HG03565 (cell line): ENCODE data around the gene GAGE13.
"Not testable (repeated sequence)": the region's sequence is repeated elsewhere in the genome, so short reads cannot be mapped to it uniquely, and the experiment has no call there.

Experiments
- ATAC-seq: cut with Tn5 transposase; IDR thresholded peaks from one replicate; pipeline ENCODE4 v1.9.1; 2021; ENCODE audit warnings: mild to moderate bottlenecking, moderate library complexity; ENCODE audit not compliant: unreplicated experiment

GAGE13 gene

GRCh38 chrX:49331282-49331681 is at the start of gene GAGE13:
GAGE13 (plus strand) TSS chrX:49331582; CDS start chrX:49332738, 1,156 bp downstream.
- ATAC-seq = not testable (repeated sequence)

- ATAC-seq = no peak
Measured at GRCh38 chrX:49282647-49283011, 48.8 kb upstream of the GAGE13 start.

- ATAC-seq = no peak
Measured at GRCh38 chrX:49284212-49284611, 47.2 kb upstream of the GAGE13 start.

DNA sequence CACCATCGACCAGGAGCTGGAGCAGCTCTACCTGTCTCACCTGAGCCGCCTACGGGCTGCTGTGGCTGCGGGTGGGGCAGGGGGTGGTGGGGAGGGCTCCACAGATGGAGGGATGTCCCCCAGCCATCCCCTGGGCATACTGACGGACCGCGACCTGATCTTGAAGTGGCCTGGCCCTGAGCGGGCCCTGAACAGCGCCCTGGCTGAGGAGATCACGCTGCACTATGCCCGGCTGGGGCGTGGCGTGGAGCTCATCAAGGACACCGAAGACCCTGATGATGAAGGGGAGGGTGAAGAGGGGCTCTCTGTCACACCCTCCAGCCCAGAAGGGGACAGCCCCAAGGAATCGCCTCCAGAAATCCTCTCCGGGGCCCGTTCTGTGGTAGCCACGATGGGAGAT is 45.2 kb upstream of the GAGE13 start:
- no peak for ATAC-seq

DNA sequence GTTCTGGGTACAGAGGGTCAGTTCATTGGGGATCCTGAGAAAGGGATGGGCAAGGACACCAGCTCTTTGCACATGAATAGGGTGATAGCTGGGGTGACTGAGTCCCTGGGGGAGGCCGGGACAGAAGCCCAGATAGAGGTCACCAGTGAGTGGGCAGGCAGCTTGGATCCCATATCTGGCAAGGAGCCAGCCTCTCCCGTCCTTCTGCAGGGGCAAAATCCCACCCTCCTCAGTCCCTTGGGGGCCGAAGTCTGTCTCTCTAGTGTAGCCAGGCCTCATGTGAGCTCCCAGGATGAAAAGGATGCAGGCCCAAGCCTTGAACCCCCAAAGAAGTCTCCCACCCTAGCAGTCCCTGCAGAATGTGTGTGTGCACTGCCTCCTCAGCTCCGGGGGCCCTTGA is 44.8 kb upstream of the GAGE13 start:
- no peak for ATAC-seq

DNA sequence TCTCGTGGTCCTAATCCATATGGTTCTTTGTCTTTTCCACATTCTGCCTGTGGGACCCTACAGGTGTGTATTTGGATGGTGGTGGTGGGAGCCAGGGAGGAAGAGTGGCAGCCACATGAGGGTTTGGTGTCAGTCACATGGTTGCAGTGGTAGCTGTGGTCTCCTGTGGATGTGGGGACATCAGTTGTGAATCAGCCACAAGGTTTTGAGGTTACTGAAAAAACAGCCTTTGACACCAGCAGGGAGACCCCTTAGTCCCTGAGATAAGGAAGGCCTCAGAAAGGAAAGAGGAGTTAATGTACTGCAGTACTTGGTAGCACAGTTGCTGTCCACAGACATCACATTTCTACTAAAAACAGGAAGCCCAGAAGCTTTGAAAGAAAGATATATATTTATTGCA is 43.7 kb upstream of the GAGE13 start:
- ATAC-seq = no peak

DNA sequence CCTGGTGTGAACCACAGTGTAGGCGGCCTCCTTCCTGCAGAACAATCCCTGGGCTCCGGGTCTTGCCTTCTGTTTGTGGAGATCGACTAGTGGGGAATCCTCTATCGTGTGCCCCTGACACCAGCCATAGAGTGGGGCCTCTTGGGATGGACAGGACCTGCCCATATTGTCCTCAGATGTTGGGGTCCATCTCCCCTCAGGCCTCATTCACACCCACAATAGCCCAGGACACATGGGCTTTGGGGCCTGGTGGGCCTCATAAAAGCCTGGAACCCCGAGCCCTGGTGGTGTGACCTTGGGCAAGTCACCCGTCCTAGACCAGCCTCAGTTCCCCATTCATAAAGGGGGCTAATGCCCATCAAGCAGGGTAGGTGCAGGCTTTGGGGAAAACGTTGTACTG is 41.2 kb upstream of the GAGE13 start:
- no peak for ATAC-seq

DNA sequence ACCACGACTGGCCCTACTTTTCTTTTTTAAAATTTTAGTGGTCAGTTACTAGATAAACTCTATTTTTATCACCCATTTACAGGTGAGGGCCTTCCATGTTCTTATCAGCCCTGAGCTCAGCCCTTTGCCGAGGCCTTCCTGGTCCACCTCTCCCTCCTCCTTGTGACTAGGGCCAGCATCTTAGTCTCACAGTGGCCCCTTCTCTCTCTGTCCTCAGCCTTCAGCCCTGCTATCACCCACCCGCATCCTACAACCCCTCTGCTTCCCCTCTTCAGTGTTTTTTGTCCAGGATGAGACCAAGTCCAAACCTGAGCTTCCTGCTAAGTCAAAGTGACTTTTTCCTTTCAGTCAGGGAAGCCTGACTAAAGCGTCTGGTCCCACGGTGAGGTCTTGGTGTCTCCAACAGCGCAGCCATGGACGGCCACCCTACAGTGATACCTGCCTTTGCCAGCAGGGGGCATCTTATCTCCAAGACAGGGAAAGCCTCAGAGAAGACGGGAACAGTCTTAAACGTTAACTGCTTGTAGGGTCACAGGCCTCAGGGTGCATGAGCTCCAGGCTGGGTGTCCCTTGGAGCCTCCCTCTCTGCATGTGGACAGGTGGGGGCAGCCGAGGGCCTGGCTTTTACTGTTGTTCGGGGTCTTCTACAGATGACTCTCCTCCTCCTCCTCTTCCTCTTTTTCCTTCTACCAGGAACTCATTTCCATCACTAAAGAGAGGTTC is 39.6 kb upstream of the GAGE13 start:
- ATAC-seq = no peak

- ATAC-seq = no peak
Measured at GRCh38 chrX:49292400-49293362, 38.7 kb upstream of the GAGE13 start.

DNA sequence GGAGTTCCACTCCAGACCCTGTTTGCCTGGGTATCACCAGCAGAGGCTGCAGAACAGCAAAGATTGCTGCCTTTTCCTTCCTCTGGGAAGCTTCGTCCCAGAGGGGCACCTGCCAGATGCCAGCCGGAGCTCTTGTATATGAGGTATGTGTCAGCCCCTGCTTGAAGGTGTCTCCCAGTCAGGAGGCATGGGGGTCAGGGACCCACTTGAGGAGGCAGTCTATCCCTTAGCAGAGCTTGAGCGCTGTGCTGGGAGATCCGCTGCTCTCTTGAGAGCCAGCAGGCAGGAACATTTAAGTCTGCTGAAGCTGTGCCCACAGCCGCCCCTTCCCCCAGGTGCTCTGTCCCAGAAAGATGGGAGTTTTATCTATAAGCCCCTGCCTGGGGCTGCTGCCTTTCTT is 32.1 kb upstream of the GAGE13 start:
- not testable (repeated sequence) for ATAC-seq

- no peak for ATAC-seq
Measured at GRCh38 chrX:49300703-49301102, 30.7 kb upstream of the GAGE13 start.

- ATAC-seq = no peak
Measured at GRCh38 chrX:49303346-49303745, 28.0 kb upstream of the GAGE13 start, which contains the start of gene GAGE10. GAGE10 (plus strand) TSS chrX:49303646; CDS start chrX:49304860, 1,214 bp downstream.

GRCh38 chrX:49307775-49308174 is 23.6 kb upstream of the GAGE13 start:
- not testable (repeated sequence) for ATAC-seq

DNA sequence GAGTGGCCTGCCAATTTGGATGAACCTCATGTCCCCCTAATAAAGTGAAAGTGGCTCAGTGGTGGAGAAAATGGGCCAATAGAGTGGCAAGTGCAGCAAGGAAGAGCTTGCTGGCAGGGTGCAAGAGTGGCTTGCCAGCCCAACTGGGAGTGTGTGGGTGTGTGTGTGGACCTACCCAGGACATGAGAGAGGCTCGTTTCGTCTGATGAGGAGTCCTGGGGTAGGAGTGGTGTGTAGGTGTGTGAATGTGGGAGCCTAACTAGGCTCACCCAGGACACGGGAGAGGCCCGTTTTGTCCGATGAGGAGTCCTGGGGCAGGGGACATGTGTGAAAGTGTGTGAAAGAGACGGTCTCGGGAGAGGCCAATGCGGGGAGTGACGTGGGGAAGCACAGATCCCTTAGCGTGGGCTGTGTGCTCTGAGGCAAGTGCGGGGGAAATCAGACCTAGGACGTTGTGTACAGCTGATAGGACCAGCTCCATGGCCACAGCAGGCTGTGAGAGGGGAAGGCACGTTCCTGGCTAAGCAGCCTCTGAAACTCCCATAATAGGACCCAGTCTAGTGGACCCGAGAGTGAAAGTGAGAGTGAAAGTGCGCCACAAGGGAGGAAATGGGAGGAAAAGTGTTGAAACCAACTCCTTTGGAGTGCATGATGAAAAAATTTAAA is 22.6 kb upstream of the GAGE13 start:
- no peak for ATAC-seq

- no peak for ATAC-seq
Measured at GRCh38 chrX:49309401-49309981, 21.9 kb upstream of the GAGE13 start.

DNA sequence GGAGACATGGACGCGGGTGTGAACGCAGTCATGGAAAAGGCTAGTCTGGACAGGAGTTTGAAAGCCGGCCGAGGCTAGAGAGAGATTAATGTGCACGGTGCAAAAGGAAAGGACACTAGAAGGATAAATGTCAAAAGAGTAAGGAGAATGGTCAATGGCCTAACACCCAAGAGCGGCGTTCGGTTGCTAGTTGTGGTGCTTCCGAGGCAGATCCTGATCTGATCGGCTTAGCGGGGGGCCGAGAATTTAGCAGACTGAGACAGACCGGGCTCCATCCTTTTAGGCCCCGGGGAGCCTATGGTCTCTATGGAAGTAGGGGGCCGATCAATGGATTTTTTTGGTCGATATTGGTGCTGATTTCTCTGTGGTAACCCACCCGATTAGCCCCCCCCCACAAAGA is 21.0 kb upstream of the GAGE13 start:
- no peak for ATAC-seq

GRCh38 chrX:49312176-49312575 is 19.2 kb upstream of the GAGE13 start:
- ATAC-seq = no peak

DNA sequence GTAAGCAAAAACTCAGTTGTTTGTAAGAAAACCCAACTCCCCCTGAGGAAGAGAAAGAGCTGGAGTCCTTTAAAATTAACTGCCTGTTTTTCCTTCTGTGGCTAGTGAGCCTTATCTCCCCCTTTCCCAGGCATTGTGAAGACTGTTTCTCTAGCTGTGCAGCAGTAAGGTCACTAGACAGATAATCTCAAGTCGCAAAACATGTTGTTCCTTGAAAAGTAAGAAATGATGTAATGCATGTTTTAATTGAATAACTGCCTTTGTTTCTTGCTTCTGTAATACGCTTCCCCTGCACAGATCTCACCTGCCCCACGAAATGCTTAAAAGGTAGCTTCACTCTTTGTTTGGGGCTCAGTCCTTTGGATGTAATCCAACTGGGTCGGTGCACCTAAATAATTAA is 15.3 kb upstream of the GAGE13 start:
- no peak for ATAC-seq

GRCh38 chrX:49321737-49322136 is 9.6 kb upstream of the GAGE13 start, which contains the start of gene GAGE12J:
GAGE12J (plus strand) TSS chrX:49322037; CDS start chrX:49323194, 1,157 bp downstream.
- ATAC-seq = not testable (repeated sequence)

DNA sequence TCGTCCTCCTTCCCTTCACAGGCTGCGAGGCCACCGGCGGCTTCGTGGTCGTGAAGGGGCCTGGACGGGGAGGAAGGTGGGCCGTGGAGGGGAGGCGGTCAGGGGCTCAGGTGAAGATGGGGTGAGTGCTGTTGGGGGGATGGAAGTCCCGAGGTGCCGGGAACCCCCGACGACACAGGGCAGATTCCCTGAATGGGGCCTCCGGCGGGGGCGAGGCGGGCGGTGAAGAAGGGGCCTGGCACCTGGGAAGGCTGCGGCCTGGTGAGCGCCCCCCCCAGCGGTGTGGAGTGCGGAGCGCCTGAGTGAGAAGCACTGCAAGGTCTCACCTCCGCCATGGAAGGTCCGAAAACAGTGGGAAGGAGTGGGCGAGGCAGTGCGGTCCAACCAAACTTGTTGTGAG is 9.1 kb upstream of the GAGE13 start:
- not testable (repeated sequence) for ATAC-seq

- not testable (repeated sequence) for ATAC-seq
Measured at GRCh38 chrX:49323735-49324134, 7.6 kb upstream of the GAGE13 start.
